Measurements from ENCODE around the gene VCX3B.
"Not testable (repeated sequence)": the region's sequence is repeated elsewhere in the genome, so short reads cannot be mapped to it uniquely, and the experiment has no call there.

VCX3B gene

GRCh38 chrX:8447368-8447767 lies 17.3 kb upstream of the VCX3B start:
- FAIRE-seq (no peak), DNase-seq (ENCODE audit: insufficient read length, low spot score) (no peak)
- TF ChIP-seq CTCF (IDR thresholded peaks at IDR 0.05; ENCODE audit: insufficient read depth, missing control alignments), result no peak

GRCh38 chrX:8452343-8452742 lies 12.3 kb upstream of the VCX3B start:
- FAIRE-seq; DNase-seq (ENCODE audit: insufficient read length, low spot score): not testable (repeated sequence)

- DNase-seq (ENCODE audit: insufficient read length, low spot score) (no peak), FAIRE-seq (no peak)
- no peak for TF ChIP-seq CTCF (IDR thresholded peaks at IDR 0.05; ENCODE audit: insufficient read depth, missing control alignments)
These were observed 11.0 kb upstream of the VCX3B start for GRCh38 chrX:8453611-8454010.

GRCh38 chrX:8455557-8455956 lies 9.1 kb upstream of the VCX3B start:
- no peak for DNase-seq (ENCODE audit: insufficient read length, low spot score)
- TF ChIP-seq CTCF (IDR thresholded peaks at IDR 0.05; ENCODE audit: insufficient read depth, missing control alignments), result no peak
- FAIRE-seq, result no peak

- FAIRE-seq, result no peak
- DNase-seq (ENCODE audit: insufficient read length, low spot score), result no peak
- TF ChIP-seq CTCF (IDR thresholded peaks at IDR 0.05; ENCODE audit: insufficient read depth, missing control alignments), result no peak
These were observed 2.1 kb upstream of the VCX3B start for GRCh38 chrX:8462488-8462887.

GRCh38 chrX:8484360-8484949 lies 19.8 kb downstream of the VCX3B start:
- FAIRE-seq, result no peak
- no peak for DNase-seq (ENCODE audit: insufficient read length, low spot score)
- TF ChIP-seq CTCF (IDR thresholded peaks at IDR 0.05; ENCODE audit: insufficient read depth, missing control alignments), result no peak

- not testable (repeated sequence) for FAIRE-seq
These were observed 30.4 kb downstream of the VCX3B start for GRCh38 chrX:8495036-8495435.

GRCh38 chrX:8500203-8500602 lies 35.6 kb downstream of the VCX3B start:
- DNase-seq (ENCODE audit: insufficient read length, low spot score) (no peak), FAIRE-seq (no peak)

More at GRCh38 chrX:8495036-8495435, 30.4 kb downstream of the VCX3B start:
- not testable (repeated sequence) for DNase-seq (ENCODE audit: insufficient read length, low spot score)

GRCh38 chrX:8502101-8502500 lies 37.5 kb downstream of the VCX3B start:
- FAIRE-seq; DNase-seq (ENCODE audit: insufficient read length, low spot score): not testable (repeated sequence)

More at GRCh38 chrX:8500203-8500602, 35.6 kb downstream of the VCX3B start:
- no peak for TF ChIP-seq CTCF (IDR thresholded peaks at IDR 0.05; ENCODE audit: insufficient read depth, missing control alignments)

Measured in D721Med (cell line).